ENCODE results near the gene COL24A1.
"Not testable (repeated sequence)": the region's sequence is repeated elsewhere in the genome, so short reads cannot be mapped to it uniquely, and the experiment has no call there.

The COL24A1 gene

GRCh38 chr1:86114236-86114635, 42.3 kb downstream of the COL24A1 start:
- TF ChIP-seq CTCF (IDR thresholded peaks at IDR 0.05; ENCODE audit: extremely low read depth, insufficient read depth, missing control alignments) = no peak
- no peak for DNase-seq (ENCODE audit: low spot score)
- in situ Hi-C loops (cut with MboI; ENCODE audit: low pct_unique_long_range_greater_than_20kb, low sequenced_read_pairs, unreplicated experiment) = no loop called here

- DNase-seq (ENCODE audit: low spot score); in situ Hi-C loops (cut with MboI; ENCODE audit: low pct_unique_long_range_greater_than_20kb, low sequenced_read_pairs, unreplicated experiment): not testable (repeated sequence)
Observed at GRCh38 chr1:86111590-86111989, 45.0 kb downstream of the COL24A1 start.

GRCh38 chr1:86110451-86111129, 46.0 kb downstream of the COL24A1 start:
- no peak for DNase-seq (ENCODE audit: low spot score)
- in situ Hi-C loops (cut with MboI; ENCODE audit: low pct_unique_long_range_greater_than_20kb, low sequenced_read_pairs, unreplicated experiment) = no loop called here
- no peak for TF ChIP-seq CTCF (IDR thresholded peaks at IDR 0.05; ENCODE audit: extremely low read depth, insufficient read depth, missing control alignments)

- in situ Hi-C loops (cut with MboI; ENCODE audit: low pct_unique_long_range_greater_than_20kb, low sequenced_read_pairs, unreplicated experiment) = no loop called here
- DNase-seq (ENCODE audit: low spot score) = no peak
- no peak for TF ChIP-seq CTCF (IDR thresholded peaks at IDR 0.05; ENCODE audit: extremely low read depth, insufficient read depth, missing control alignments)
Observed at GRCh38 chr1:86105533-86105866, 51.1 kb downstream of the COL24A1 start.

GRCh38 chr1:86104606-86105532, 51.7 kb downstream of the COL24A1 start:
- in situ Hi-C loops (cut with MboI; ENCODE audit: low pct_unique_long_range_greater_than_20kb, low sequenced_read_pairs, unreplicated experiment) = no loop called here
- TF ChIP-seq CTCF (IDR thresholded peaks at IDR 0.05; ENCODE audit: extremely low read depth, insufficient read depth, missing control alignments) = no peak
- DNase-seq (ENCODE audit: low spot score) = no peak

GRCh38 chr1:86101616-86102015, 55.0 kb downstream of the COL24A1 start:
- in situ Hi-C loops (cut with MboI; ENCODE audit: low pct_unique_long_range_greater_than_20kb, low sequenced_read_pairs, unreplicated experiment) = no loop called here
- no peak for TF ChIP-seq CTCF (IDR thresholded peaks at IDR 0.05; ENCODE audit: extremely low read depth, insufficient read depth, missing control alignments)
- DNase-seq (ENCODE audit: low spot score) = no peak

GRCh38 chr1:86100401-86100800, 56.2 kb downstream of the COL24A1 start:
- DNase-seq (ENCODE audit: low spot score) = no peak
- TF ChIP-seq CTCF (IDR thresholded peaks at IDR 0.05; ENCODE audit: extremely low read depth, insufficient read depth, missing control alignments) = no peak
- in situ Hi-C loops (cut with MboI; ENCODE audit: low pct_unique_long_range_greater_than_20kb, low sequenced_read_pairs, unreplicated experiment) = no loop called here

Data from GM13977 (cell line).